ENCODE results near the gene MAPKAP1. TPM values are rescaled to one million over a fixed set of nuclear protein-coding genes. Genes with fewer than 3 reads are reported as not detected.

The MAPKAP1 gene
- total RNA-seq, 1 donor from 2014 or later, result 84.9 TPM

DNA sequence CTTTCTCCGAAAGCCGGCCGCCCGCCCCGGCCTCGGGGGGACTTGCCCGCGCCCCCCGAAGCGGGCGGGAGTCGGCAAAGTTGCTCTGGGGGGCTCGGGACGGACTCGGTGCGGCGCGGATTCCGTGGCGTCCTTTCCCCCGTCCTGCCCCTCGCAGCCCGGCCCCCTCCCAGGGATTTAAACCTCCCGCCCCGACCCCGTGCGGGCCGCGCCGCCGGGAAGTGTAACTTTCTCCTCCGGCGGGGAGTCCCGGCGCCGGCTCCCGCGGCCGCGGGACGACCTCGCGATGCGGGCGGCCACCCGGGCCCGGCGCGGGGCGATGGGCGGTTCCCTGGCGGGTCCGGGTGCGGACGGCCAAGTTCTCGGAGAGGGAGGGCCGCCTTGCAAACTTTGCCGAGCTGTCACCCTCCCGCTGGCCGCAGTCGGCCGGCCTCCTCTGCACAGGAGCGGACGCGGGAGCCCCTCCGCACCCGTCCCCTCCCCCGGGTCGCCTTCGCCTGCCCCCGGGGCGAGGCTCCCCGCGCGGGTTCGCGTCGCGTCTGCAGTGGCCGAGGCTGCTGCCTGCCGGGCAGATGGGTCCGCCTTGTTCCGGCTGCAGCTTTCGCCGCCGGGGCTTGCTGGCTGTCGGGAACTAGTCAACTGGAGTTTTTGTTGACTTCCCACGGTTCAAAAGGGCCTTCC, 40.9 kb upstream of the MAPKAP1 start:
- ATAC-seq (ENCODE audit: low read depth), result no peak
- DNase-seq, result peak; percentile 52
- peak overlapping the region; percentile 82 for H3K27ac Mint-ChIP-seq
- H3K9me3 Mint-ChIP-seq, result no peaks in the 10 kb centered on the region
- no peak for TF ChIP-seq CTCF (IDR thresholded peaks at IDR 0.05)
- peaks cover 11% of the 10 kb centered on the region for H3K36me3 Mint-ChIP-seq (ENCODE audit: low read depth)
- ChIA-PET CTCF (interaction anchor here (1.2 kb wide), 1 partner anchor 8 kb away, joined by 3 read pairs; no protein-coding TSS in a partner anchor), POLR2A (interaction anchor here (0.9 to 3.4 kb wide), 7 partner anchors 9 to 141 kb away, joined by 3 to 20 read pairs (median 8); partner anchors contain the start of gene MAPKAP1)
- peaks cover 40% of the 10 kb centered on the region for H3K4me1 Mint-ChIP-seq
- no peaks in the 10 kb centered on the region for H3K27me3 Mint-ChIP-seq
- intact Hi-C loops (cut with micrococcal nuclease), result loop anchor here (1.0 to 5.0 kb wide), 8 partner anchors 11 to 886 kb away; partner anchors contain the start of genes ARPC5L, GAPVD1, MAPKAP1 and RPL35
- peak overlapping the region; percentile 90 for H3K4me3 Mint-ChIP-seq

- Mint-ChIP-seq H3K36me3 (ENCODE audit: low read depth) (peaks cover 11% of the 10 kb centered on the region), H3K4me1 (peaks cover 37% of the 10 kb centered on the region), H3K4me3 (peak within 1 kb of the TSS; percentile 92), H3K27ac (peak within 1 kb of the TSS; percentile 92), H3K9me3 (no peaks in the 10 kb centered on the region), H3K27me3 (no peaks in the 10 kb centered on the region)
- ChIA-PET POLR2A (interaction anchor here (1.0 to 3.4 kb wide), 7 partner anchors 10 to 97 kb away, joined by 3 to 20 read pairs (median 8); partner anchors contain the start of gene MAPKAP1), CTCF (interaction anchor here (1.2 kb wide), 1 partner anchor 9 kb away, joined by 3 read pairs; no protein-coding TSS in a partner anchor)
- DNase-seq (peak; percentile 65), ATAC-seq (ENCODE audit: low read depth) (peak; percentile 9)
- TF ChIP-seq CTCF (IDR thresholded peaks at IDR 0.05), result no peak
- intact Hi-C loops (cut with micrococcal nuclease), result loop anchor here (2.0 to 5.0 kb wide), 7 partner anchors 40 to 885 kb away; partner anchors contain the start of genes ARPC5L, GAPVD1, MAPKAP1 and RPL35
Observed at GRCh38 chr9:125747053-125747764, 40.2 kb upstream of the MAPKAP1 start, which contains the start of gene PBX3. TSS of gene PBX3 (plus strand) at chr9:125747373.

DNA sequence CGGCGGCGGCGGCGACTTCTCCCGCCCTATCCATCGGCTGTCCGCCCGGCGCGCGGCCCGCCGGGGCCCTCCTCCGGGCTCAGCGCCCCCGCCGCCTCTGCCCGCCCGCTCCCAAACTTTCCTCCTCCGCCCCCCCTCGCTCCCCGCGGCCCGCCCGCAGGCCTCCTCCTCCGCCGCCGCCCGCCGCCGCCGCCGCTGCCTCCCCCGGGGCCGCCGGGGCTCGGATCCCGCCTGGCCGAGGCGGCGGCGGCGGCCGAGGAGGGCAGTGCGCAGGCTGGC, 39.7 kb upstream of the MAPKAP1 start:
- Mint-ChIP-seq H3K9me3 (no peaks in the 10 kb centered on the region), H3K27me3 (peaks cover 1% of the 10 kb centered on the region), H3K4me3 (no peak overlapping the region), H3K27ac (no peak overlapping the region), H3K4me1 (peaks cover 34% of the 10 kb centered on the region), H3K36me3 (ENCODE audit: low read depth) (peaks cover 11% of the 10 kb centered on the region)
- ATAC-seq (ENCODE audit: low read depth) (peak; percentile 3), DNase-seq (no peak)
- intact Hi-C loops (cut with micrococcal nuclease), result loop anchor here (1.0 to 5.0 kb wide), 10 partner anchors 40 to 884 kb away; partner anchors contain the start of genes ARPC5L, GAPVD1, HSPA5 and MAPKAP1
- TF ChIP-seq CTCF (IDR thresholded peaks at IDR 0.05), result no peak
- ChIA-PET POLR2A (interaction anchor here (1.0 to 2.5 kb wide), 7 partner anchors 9 to 157 kb away, joined by 3 to 28 read pairs (median 5); partner anchors contain the start of gene MAPKAP1), CTCF (interaction anchor here (0.9 kb wide), 1 partner anchor 34 kb away, joined by 3 read pairs; no protein-coding TSS in a partner anchor)

GRCh38 chr9:125746017-125746773, 39.2 kb upstream of the MAPKAP1 start:
- Mint-ChIP-seq H3K36me3 (ENCODE audit: low read depth) (peaks cover 11% of the 10 kb centered on the region), H3K27me3 (peaks cover 2% of the 10 kb centered on the region), H3K9me3 (no peaks in the 10 kb centered on the region), H3K27ac (peak overlapping the region; percentile 92), H3K4me3 (peak overlapping the region; percentile 92), H3K4me1 (peaks cover 34% of the 10 kb centered on the region)
- TF ChIP-seq CTCF (IDR thresholded peaks at IDR 0.05), result no peak
- POLR2A ChIA-PET, result interaction anchor here (0.8 to 2.5 kb wide), 8 partner anchors 9 to 158 kb away, joined by 3 to 28 read pairs (median 4); partner anchors contain the start of gene MAPKAP1
- intact Hi-C loops (cut with micrococcal nuclease), result loop anchor here (1.0 to 5.0 kb wide), 10 partner anchors 39 to 884 kb away; partner anchors contain the start of genes ARPC5L, GAPVD1, HSPA5 and MAPKAP1
- CTCF ChIA-PET, result interaction anchor here (0.9 to 1.6 kb wide), 2 partner anchors 34 to 188 kb away, joined by 3 to 6 read pairs; no protein-coding TSS in a partner anchor
- DNase-seq (peak; percentile 94), ATAC-seq (ENCODE audit: low read depth) (peak; percentile 82)
